Activated T-cell treated with anti-CD3 and anti-CD28 coated beads, Interleukin-2, amount 50 U/mL, for 4 hours (primary cell): ENCODE measurements around the gene SLC1A3. TPM values are rescaled to one million over a fixed set of nuclear protein-coding genes. Genes with fewer than 3 reads are reported as not detected.
A peak's percentile ranks its signal among the peaks of the same experiment; 100 is the strongest.
"Not testable (repeated sequence)": the region's sequence is repeated elsewhere in the genome, so short reads cannot be mapped to it uniquely, and the experiment has no call there.

Experiments used
- ATAC-seq, 2 donors: fragments of 200-7000 bp; cut with Tn5 transposase; one replicate each; pipeline ENCODE4 v1.10.0; 2021
- DNase-seq: peaks from one replicate; pipeline ENCODE4 v3.0.0-alpha.2; 2020
- H3K27me3 Mint-ChIP-seq: one replicate; pipeline ENCODE4 v1.8.0; 2021; ENCODE audit warnings: low read depth, mixed read lengths
- H3K36me3 Mint-ChIP-seq: one replicate; pipeline ENCODE4 v1.8.0; 2022; ENCODE audit warnings: mixed read lengths; ENCODE audit not compliant: insufficient read depth
- H3K4me1 Mint-ChIP-seq: one replicate; pipeline ENCODE4 v1.8.0; 2021; ENCODE audit warnings: low read depth, mixed read lengths
- H3K4me3 Mint-ChIP-seq: one replicate; pipeline ENCODE4 v1.8.0; 2021; ENCODE audit warnings: mild to moderate bottlenecking, moderate library complexity, mixed read lengths
- H3K9me3 Mint-ChIP-seq: one replicate; pipeline ENCODE4 v1.8.0; 2021; ENCODE audit warnings: mixed read lengths
- total RNA-seq, 3 donors: library from RNA; stranded (reverse); gene quantifications; one replicate each; pipeline ENCODE4 v1.2.1, GENCODE V29; 2021

Gene SLC1A3
- total RNA-seq, 3 donors from 2014 or later = 0.56 to 1.4 (median 0.76) TPM

GRCh38 chr5:36589735-36590134 lies 16.7 kb upstream of the SLC1A3 start:
- not testable (repeated sequence) for ATAC-seq, DNase-seq, H3K9me3 Mint-ChIP-seq, H3K4me3 Mint-ChIP-seq, H3K27me3 Mint-ChIP-seq, H3K36me3 Mint-ChIP-seq, H3K4me1 Mint-ChIP-seq

- H3K9me3 Mint-ChIP-seq = no peaks in the 10 kb centered on the region
- ATAC-seq (no peak), DNase-seq (no peak)
- H3K4me1 Mint-ChIP-seq = no peaks in the 10 kb centered on the region
- H3K36me3 Mint-ChIP-seq = no peaks in the 10 kb centered on the region
- H3K27me3 Mint-ChIP-seq = no peaks in the 10 kb centered on the region
- no peak overlapping the region for H3K4me3 Mint-ChIP-seq
Observed at GRCh38 chr5:36590513-36591286, 15.7 kb upstream of the SLC1A3 start.

- H3K27me3 Mint-ChIP-seq = no peaks in the 10 kb centered on the region
- ATAC-seq = no peak
- no peak overlapping the region for H3K4me3 Mint-ChIP-seq
- no peaks in the 10 kb centered on the region for H3K36me3 Mint-ChIP-seq
- H3K9me3 Mint-ChIP-seq = no peaks in the 10 kb centered on the region
- no peaks in the 10 kb centered on the region for H3K4me1 Mint-ChIP-seq
- DNase-seq = no peak
Observed at GRCh38 chr5:36593867-36594266, 12.5 kb upstream of the SLC1A3 start.

GRCh38 chr5:36596247-36596646 lies 10.2 kb upstream of the SLC1A3 start:
- ATAC-seq (no peak), DNase-seq (no peak)
- no peaks in the 10 kb centered on the region for H3K4me1 Mint-ChIP-seq
- H3K36me3 Mint-ChIP-seq = no peaks in the 10 kb centered on the region
- no peak overlapping the region for H3K4me3 Mint-ChIP-seq
- no peaks in the 10 kb centered on the region for H3K9me3 Mint-ChIP-seq
- H3K27me3 Mint-ChIP-seq = peaks cover 3% of the 10 kb centered on the region

- no peak for DNase-seq
- peaks cover 3% of the 10 kb centered on the region for H3K27me3 Mint-ChIP-seq
- no peaks in the 10 kb centered on the region for H3K9me3 Mint-ChIP-seq
- no peak for ATAC-seq
- no peak overlapping the region for H3K4me3 Mint-ChIP-seq
- H3K4me1 Mint-ChIP-seq = no peaks in the 10 kb centered on the region
- H3K36me3 Mint-ChIP-seq = no peaks in the 10 kb centered on the region
Observed at GRCh38 chr5:36596756-36597155, 9.7 kb upstream of the SLC1A3 start.

GRCh38 chr5:36598045-36598444 lies 8.4 kb upstream of the SLC1A3 start:
- H3K4me3 Mint-ChIP-seq = no peak overlapping the region
- DNase-seq (no peak), ATAC-seq (no peak)
- H3K36me3 Mint-ChIP-seq = no peaks in the 10 kb centered on the region
- no peaks in the 10 kb centered on the region for H3K9me3 Mint-ChIP-seq
- H3K27me3 Mint-ChIP-seq = peaks cover 6% of the 10 kb centered on the region
- no peaks in the 10 kb centered on the region for H3K4me1 Mint-ChIP-seq

- H3K4me1 Mint-ChIP-seq = no peaks in the 10 kb centered on the region
- H3K27me3 Mint-ChIP-seq = peaks cover 17% of the 10 kb centered on the region
- H3K9me3 Mint-ChIP-seq = no peaks in the 10 kb centered on the region
- no peaks in the 10 kb centered on the region for H3K36me3 Mint-ChIP-seq
- H3K4me3 Mint-ChIP-seq = no peak overlapping the region
- DNase-seq (no peak), ATAC-seq (no peak)
Observed at GRCh38 chr5:36599986-36600779, 6.2 kb upstream of the SLC1A3 start.

GRCh38 chr5:36600917-36601527 lies 5.4 kb upstream of the SLC1A3 start:
- ATAC-seq (no peak), DNase-seq (no peak)
- Mint-ChIP-seq H3K4me3 (no peak overlapping the region), H3K4me1 (peaks cover 3% of the 10 kb centered on the region), H3K36me3 (no peaks in the 10 kb centered on the region), H3K9me3 (no peaks in the 10 kb centered on the region), H3K27me3 (peaks cover 22% of the 10 kb centered on the region)

GRCh38 chr5:36602704-36603321 lies 3.6 kb upstream of the SLC1A3 start:
- no peak for ATAC-seq
- Mint-ChIP-seq H3K27me3 (peaks cover 38% of the 10 kb centered on the region), H3K4me1 (peaks cover 17% of the 10 kb centered on the region), H3K9me3 (no peaks in the 10 kb centered on the region), H3K36me3 (no peaks in the 10 kb centered on the region), H3K4me3 (no peak overlapping the region)
- DNase-seq = no peak

- H3K9me3 Mint-ChIP-seq = no peaks in the 10 kb centered on the region
- H3K4me1 Mint-ChIP-seq = peaks cover 17% of the 10 kb centered on the region
- no peak for ATAC-seq
- no peaks in the 10 kb centered on the region for H3K36me3 Mint-ChIP-seq
- DNase-seq = no peak
- H3K4me3 Mint-ChIP-seq = no peak overlapping the region
- H3K27me3 Mint-ChIP-seq = peaks cover 51% of the 10 kb centered on the region
Observed at GRCh38 chr5:36605241-36605640, 1.2 kb upstream of the SLC1A3 start.

GRCh38 chr5:36606036-36606427 lies 374 bp upstream of the SLC1A3 start:
- Mint-ChIP-seq H3K4me1 (peaks cover 17% of the 10 kb centered on the region), H3K4me3 (peak overlapping the region; percentile 75), H3K9me3 (no peaks in the 10 kb centered on the region), H3K36me3 (no peaks in the 10 kb centered on the region), H3K27me3 (peaks cover 56% of the 10 kb centered on the region)
- ATAC-seq (no peak), DNase-seq (no peak)

- Mint-ChIP-seq H3K4me3 (peak overlapping the region; percentile 75), H3K36me3 (no peaks in the 10 kb centered on the region), H3K4me1 (peaks cover 17% of the 10 kb centered on the region), H3K9me3 (no peaks in the 10 kb centered on the region), H3K27me3 (peaks cover 56% of the 10 kb centered on the region)
- DNase-seq (no peak), ATAC-seq (no peak)
Observed at GRCh38 chr5:36607114-36607571, 737 bp downstream of the SLC1A3 start.

- H3K36me3 Mint-ChIP-seq = no peaks in the 10 kb centered on the region
- DNase-seq = no peak
- peaks cover 17% of the 10 kb centered on the region for H3K4me1 Mint-ChIP-seq
- peaks cover 52% of the 10 kb centered on the region for H3K27me3 Mint-ChIP-seq
- H3K9me3 Mint-ChIP-seq = no peaks in the 10 kb centered on the region
- no peak for ATAC-seq
- H3K4me3 Mint-ChIP-seq = no peak overlapping the region
Observed at GRCh38 chr5:36607838-36608783, 1.7 kb downstream of the SLC1A3 start.
